ENCODE measurements around the gene ZG16.

- TF ChIP-seq TEAD4 (CRISPR knock-in tag; IDR thresholded peaks at IDR 0.05) (no peak), FOXP1 (CRISPR knock-in tag; IDR thresholded peaks at IDR 0.05; ENCODE audit: borderline replicate concordance) (no peak), JUN (CRISPR knock-in tag; IDR thresholded peaks at IDR 0.05) (no peak), CTCF (IDR thresholded peaks at IDR 0.05) (no peak), ATF2 (CRISPR knock-in tag; IDR thresholded peaks at IDR 0.05; ENCODE audit: borderline replicate concordance, low read depth) (no peak)
These were observed 53.4 kb downstream of the ZG16 start for GRCh38 chr16:29831490-29831889.

Data from WTC11 (cell line).